T-helper 1 cell treated with Interleukin-12 subunit alpha and Interleukin-12 subunit beta and Interleukin-4 antibody, amounts not matched to agents 30 ng/mL and 1 ng/mL, for 36 hours (primary cell): ENCODE measurements around the gene SEC24D. TPM values are rescaled to one million over a fixed set of nuclear protein-coding genes. Genes with fewer than 3 reads are reported as not detected.

Experiments
- intact Hi-C: fragments of 100-400 bp; cut with micrococcal nuclease; formaldehyde crosslinking; loops from one replicate; pipeline ENCODE4 v1.15.1; 2024
- total RNA-seq: library from RNA; stranded (reverse); gene quantifications from 2 replicates; pipeline ENCODE4 v1.2.3, GENCODE V29; 2022

Gene SEC24D
- total RNA-seq, 1 donor from 2014 or later, result 70.9 TPM

GRCh38 chr4:118723369-118723768 is 112.6 kb downstream of the SEC24D start:
- intact Hi-C loops, result no loop called here

GRCh38 chr4:118721752-118722151 is 114.2 kb downstream of the SEC24D start:
- intact Hi-C loops, result no loop called here

GRCh38 chr4:118718511-118719170 is 117.3 kb downstream of the SEC24D start:
- intact Hi-C loops, result no loop called here

- intact Hi-C loops, result no loop called here
Observed at GRCh38 chr4:118716304-118716703, 119.6 kb downstream of the SEC24D start.

GRCh38 chr4:118714682-118715081 is 121.2 kb downstream of the SEC24D start:
- intact Hi-C loops, result no loop called here

- intact Hi-C loops, result no loop called here
Observed at GRCh38 chr4:118712872-118713271, 123.1 kb downstream of the SEC24D start.

GRCh38 chr4:118711052-118711451 is 124.9 kb downstream of the SEC24D start:
- intact Hi-C loops, result no loop called here

GRCh38 chr4:118703118-118703517 is 132.8 kb downstream of the SEC24D start:
- intact Hi-C loops, result no loop called here

GRCh38 chr4:118684873-118685811 is 150.8 kb downstream of the SEC24D start, which contains the start of gene METTL14:
METTL14 (plus strand) TSS chr4:118685392; CDS start chr4:118685535, 143 bp downstream.
- intact Hi-C loops, result loop anchor here (1.0 to 5.0 kb wide), 13 partner anchors 16 to 1381 kb away; partner anchors contain the start of genes MAD2L1, PDE5A and USP53

- intact Hi-C loops, result no loop called here
Observed at GRCh38 chr4:118683513-118683912, 152.4 kb downstream of the SEC24D start.

- intact Hi-C loops, result no loop called here
Observed at GRCh38 chr4:118682928-118683327, 153.0 kb downstream of the SEC24D start.

- intact Hi-C loops, result no loop called here
Observed at GRCh38 chr4:118680808-118681207, 155.1 kb downstream of the SEC24D start.

- intact Hi-C loops, result no loop called here
Observed at GRCh38 chr4:118676128-118676527, 159.8 kb downstream of the SEC24D start.

Other genes with a start within 250 kb of the SEC24D start
- 43.9 and 44.8 TPM in 2 replicates for gene METTL14, start 150.7 kb downstream of the SEC24D start, total RNA-seq
- gene SYNPO2, start 52.7 kb upstream of the SEC24D start, total RNA-seq, result 0.93 and 0.98 TPM in 2 replicates